Adrenal gland (tissue), 5 donors: Measurements from ENCODE around the gene TUBA1A.

Experiments used
- POLR2A ChIP-seq, 2 donors: fragments of 450-650 bp; IDR thresholded peaks; one replicate each; pipeline ENCODE4 v1.6.1; 2017; ENCODE audit warnings: antibody characterized with exemption in 2 of 2, mild to moderate bottlenecking in 2 of 2, moderate library complexity in 1 of 2
- TF ChIP-seq, protein P1 (sequence below), 6 experiments: fragments of 450-650 bp in 4 of 6; fragments of 200-600 bp in 2 of 6; sonication (generic) in 1 of 6; IDR thresholded peaks; 1 replicate in 5 of 6; 2 replicates in 1 of 6; pipeline versions ENCODE4 v1.5.1 to v1.8.0; 2016 to 2021; ENCODE audit warnings: antibody characterized with exemption in 6 of 6, mild to moderate bottlenecking in 2 of 6, moderate library complexity in 1 of 6
- donor health status: DM: no; HTN: no; CAD: no.

DNA sequence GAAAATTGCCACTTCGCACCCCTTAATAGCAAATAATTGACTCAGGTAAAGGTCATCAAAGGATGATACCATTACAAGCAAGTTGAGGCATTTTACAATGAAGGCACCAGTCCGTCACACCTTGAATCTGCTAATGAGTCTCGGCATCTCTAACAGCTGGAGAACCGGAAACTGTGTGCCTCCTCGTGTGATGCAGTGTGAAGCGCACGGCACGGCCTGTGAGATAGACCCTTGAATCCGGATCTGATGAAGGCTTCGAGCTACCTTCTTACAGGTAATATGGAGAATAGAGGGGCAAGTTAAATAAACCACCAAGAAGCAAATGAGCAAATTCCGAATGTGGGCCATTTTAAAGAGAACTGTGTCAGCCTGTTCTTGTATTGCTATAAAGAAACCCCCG lies 19.8 kb upstream of the TUBA1A start:
- TF ChIP-seq, protein P1, sequence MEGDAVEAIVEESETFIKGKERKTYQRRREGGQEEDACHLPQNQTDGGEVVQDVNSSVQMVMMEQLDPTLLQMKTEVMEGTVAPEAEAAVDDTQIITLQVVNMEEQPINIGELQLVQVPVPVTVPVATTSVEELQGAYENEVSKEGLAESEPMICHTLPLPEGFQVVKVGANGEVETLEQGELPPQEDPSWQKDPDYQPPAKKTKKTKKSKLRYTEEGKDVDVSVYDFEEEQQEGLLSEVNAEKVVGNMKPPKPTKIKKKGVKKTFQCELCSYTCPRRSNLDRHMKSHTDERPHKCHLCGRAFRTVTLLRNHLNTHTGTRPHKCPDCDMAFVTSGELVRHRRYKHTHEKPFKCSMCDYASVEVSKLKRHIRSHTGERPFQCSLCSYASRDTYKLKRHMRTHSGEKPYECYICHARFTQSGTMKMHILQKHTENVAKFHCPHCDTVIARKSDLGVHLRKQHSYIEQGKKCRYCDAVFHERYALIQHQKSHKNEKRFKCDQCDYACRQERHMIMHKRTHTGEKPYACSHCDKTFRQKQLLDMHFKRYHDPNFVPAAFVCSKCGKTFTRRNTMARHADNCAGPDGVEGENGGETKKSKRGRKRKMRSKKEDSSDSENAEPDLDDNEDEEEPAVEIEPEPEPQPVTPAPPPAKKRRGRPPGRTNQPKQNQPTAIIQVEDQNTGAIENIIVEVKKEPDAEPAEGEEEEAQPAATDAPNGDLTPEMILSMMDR (IDR thresholded peaks at IDR 0.05), result no peak
- no peak for TF ChIP-seq POLR2A (IDR thresholded peaks at IDR 0.05)
